Pons (tissue), 1 donor: ENCODE measurements around the gene IGF2R.
"Not testable (repeated sequence)": the region's sequence is repeated elsewhere in the genome, so short reads cannot be mapped to it uniquely, and the experiment has no call there.

Experiments used
- DNase-seq: peaks from one replicate; pipeline ENCODE4 v3.0.0-alpha.2; 2016; ENCODE audit warnings: low spot score

The IGF2R gene

GRCh38 chr6:160122744-160123143, 153.9 kb downstream of the IGF2R start:
- DNase-seq, result no peak

GRCh38 chr6:160124007-160124406, 155.1 kb downstream of the IGF2R start:
- DNase-seq, result no peak

- DNase-seq, result no peak
These were observed 155.7 kb downstream of the IGF2R start for GRCh38 chr6:160124605-160125004.

GRCh38 chr6:160125105-160125504, 156.2 kb downstream of the IGF2R start:
- DNase-seq, result not testable (repeated sequence)

- DNase-seq, result no peak
These were observed 158.6 kb downstream of the IGF2R start for GRCh38 chr6:160127270-160128124.

GRCh38 chr6:160128125-160128683, 159.3 kb downstream of the IGF2R start:
- DNase-seq, result no peak

DNA sequence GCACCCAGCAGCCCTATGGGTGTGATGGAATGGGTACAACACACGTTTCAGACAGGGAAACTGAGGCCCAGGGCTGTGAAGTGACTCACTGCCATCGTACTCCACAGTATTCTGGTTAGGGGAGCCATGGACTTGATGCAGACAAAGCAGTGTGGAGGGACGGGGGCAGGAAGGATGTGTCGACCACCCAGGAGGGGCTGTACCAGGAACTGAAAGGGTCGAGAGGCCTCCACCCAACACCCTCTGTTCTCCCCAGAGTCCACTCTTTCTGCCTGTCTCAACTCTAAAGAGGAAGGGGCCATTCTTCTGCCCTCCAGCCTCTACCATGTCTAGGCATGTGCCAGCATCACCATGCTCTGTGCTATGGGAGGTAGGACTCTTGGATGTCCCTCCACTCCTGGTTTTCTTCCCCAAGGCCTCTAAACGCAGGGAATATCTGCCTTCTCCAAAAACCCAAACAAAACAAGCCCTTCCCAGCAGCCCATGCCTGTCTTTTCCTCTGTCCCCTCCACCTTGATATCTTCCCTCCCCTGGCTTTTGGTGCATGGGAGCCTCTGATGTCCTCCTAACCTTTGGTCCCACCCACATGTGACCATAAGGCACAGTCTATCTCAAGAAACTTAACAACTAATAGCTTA, 160.1 kb downstream of the IGF2R start:
- no peak for DNase-seq

GRCh38 chr6:160129881-160130615, 161.2 kb downstream of the IGF2R start:
- no peak for DNase-seq

- DNase-seq, result no peak
These were observed 162.0 kb downstream of the IGF2R start for GRCh38 chr6:160130729-160131484.

DNA sequence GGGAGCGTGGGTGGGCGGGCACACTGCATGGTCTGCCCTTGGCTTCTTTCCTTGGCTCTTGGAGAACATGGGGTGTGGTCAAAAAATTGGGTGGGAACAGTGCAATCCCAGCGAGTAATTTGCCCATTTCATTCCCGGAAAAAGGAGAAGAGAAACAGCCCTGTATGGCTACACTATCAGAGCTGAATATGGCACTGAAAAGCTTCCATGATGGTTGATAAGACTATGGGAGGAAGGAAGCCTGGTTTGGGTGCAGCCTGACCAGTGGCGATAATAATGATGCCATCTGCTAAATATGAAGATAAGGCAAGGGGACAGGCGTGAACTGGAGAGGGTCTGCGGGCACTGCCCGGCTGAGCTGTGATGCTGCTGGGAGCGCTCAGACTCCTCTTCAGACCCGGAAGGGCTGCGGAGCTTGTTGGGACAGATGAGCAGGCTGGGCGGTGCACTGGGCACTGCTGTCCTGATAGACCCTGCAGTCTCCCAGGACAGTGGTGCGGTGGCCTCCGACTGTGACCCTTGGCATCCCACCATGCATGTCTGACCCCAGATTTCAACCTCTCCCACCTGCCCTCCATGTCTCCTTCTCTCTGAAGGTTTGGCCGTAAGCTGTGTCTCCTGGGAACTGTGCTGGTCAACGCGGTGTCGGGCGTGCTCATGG, 162.9 kb downstream of the IGF2R start:
- no peak for DNase-seq

GRCh38 chr6:160132297-160132637, 163.4 kb downstream of the IGF2R start:
- DNase-seq, result no peak

GRCh38 chr6:160132776-160133338, 164.0 kb downstream of the IGF2R start:
- no peak for DNase-seq

DNA sequence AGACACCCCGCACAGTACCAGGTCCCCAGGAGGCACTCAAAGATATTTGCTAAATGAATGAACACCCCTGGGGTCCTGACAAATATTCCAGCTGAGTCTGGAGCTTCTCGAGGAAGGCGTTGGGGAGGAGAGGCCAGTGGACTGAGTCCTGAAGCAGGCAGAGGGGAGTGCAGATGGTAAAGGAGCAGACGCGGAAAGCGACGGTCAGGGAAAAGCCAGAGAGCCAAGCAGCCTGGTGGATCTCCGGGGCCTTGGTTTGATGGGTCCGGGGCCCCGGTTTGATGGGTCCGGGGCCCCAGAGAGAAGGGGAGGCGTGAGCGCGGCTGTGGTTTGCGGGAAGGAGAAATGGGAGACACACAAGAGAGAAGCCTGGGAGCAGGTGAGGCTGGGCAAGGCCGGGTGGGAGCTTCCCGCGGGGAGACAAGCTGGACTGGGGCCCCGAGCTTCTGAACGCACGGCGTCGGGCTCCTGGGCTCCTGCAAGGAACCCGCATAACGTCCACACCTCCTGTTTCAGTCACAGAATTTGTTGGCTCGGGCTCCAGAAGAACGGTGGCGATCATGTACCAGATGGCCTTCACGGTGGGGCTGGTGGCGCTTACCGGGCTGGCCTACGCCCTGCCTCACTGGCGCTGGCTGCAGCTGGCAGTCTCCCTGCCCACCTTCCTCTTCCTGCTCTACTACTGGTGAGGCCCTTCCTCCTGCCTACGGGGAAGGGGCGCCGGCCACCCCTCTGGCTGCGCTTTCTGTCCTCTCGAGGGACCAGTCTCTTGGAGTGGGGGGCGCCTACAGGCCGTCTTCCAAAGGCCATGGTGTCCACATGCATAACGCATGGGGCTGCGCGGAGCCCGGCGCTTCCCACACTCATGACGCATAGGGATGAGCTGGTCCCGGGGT, 164.8 kb downstream of the IGF2R start:
- no peak for DNase-seq

GRCh38 chr6:160134337-160134751, 165.5 kb downstream of the IGF2R start:
- not testable (repeated sequence) for DNase-seq

GRCh38 chr6:160134779-160135547, 166.1 kb downstream of the IGF2R start:
- no peak for DNase-seq

DNA sequence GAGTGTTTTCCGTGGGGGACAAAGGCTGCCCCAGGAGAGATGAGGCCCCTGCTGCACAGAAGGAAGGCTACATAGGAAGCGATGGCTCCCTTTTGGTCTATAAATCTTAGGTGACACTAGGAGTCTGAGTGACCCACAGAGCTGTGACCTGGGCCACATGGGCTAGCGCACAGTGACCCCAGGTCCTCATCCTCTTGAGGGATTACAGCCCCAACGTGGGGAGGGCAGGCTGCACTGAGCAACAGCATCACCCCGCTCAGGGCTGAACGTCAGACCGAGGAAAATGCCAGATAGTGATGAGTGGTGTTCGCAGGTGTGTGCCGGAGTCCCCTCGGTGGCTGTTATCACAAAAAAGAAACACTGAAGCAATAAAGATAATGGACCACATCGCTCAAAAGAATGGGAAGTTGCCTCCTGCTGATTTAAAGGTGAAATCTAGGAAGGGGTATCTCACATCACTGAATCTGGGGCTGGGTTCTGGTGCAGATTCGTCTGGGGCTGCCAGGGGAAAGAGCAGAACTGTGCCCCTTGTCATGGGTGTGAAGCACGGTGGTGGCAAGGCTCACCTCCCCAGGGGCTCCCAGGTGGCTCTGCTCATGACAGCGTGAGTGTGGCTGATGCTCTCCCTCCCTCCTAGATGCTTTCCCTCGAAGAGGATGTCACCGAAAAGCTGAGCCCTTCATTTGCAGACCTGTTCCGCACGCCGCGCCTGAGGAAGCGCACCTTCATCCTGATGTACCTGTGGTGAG, 167.2 kb downstream of the IGF2R start:
- no peak for DNase-seq

DNA sequence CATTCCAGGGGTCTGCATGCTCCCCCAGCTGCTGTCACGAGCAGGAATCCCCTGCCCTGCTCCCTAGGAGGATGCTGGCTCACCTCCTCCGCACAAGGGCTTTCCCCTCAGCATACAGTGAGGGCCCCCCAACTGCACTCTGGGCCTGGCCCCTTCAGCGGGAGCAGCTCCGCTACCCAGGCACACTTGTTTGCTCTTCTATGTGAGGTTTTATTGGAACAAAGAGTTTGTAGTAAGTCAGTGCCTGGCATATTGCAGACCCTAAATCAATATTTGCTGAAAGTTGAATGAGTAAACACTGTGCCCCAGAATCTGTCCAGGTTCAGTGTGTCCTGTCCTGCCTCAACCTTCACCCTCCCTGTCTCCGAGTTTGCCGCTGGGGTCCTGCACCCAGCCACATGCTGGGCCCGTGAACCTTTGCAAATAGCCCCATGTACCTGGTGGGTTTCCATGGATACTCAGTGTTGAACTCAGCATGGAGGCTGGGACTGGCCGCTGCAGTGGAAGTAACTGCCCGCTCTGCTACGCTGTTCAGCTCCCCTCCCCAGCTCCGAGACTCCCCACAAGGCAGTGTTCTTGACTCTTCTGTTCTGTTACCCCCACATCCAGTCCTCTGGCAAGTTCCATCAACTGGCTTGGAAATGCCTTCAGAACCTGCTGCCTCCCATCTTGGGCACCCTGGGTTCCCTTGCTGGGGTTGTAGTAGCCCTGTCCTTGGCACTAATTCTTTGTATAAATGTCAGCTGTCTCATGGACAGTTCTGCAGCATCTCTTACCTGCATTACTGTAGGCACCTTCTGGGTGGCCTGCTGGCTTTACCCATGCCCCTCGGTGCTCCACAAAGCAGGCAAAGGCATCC, 168.5 kb downstream of the IGF2R start:
- no peak for DNase-seq
